Adrenal gland (tissue), 12 donors: ENCODE data around the gene TMEM100. TPM values are rescaled to one million over a fixed set of nuclear protein-coding genes. Genes with fewer than 3 reads are reported as not detected.

Source experiments
- DNase-seq, 7 donors: peaks; one replicate each; pipeline ENCODE4 v3.0.0-alpha.2; 2019 to 2020
- H3K27ac ChIP-seq, 5 donors: fragments of 200-600 bp; sonication (generic) in 4 of 5; 1 replicate in 3 of 5; 2 replicates in 2 of 5; pipeline versions ENCODE4 v1.5.1 to v1.8.0; 2016 to 2020; ENCODE audit warnings: mild to moderate bottlenecking in 1 of 5
- H3K27me3 ChIP-seq: fragments of 200-600 bp; 2 replicates; pipeline ENCODE4 v1.8.0; 2021
- H3K36me3 ChIP-seq, 2 donors: fragments of 200-600 bp; replicated peaks in 1 of 2; 1 replicate in 1 of 2; 2 replicates in 1 of 2; pipeline versions ENCODE4 v1.5.1 to v1.8.0; 2018 to 2022
- H3K4me1 ChIP-seq, 2 donors: fragments of 200-600 bp; replicated peaks in 1 of 2; 1 replicate in 1 of 2; 2 replicates in 1 of 2; pipeline versions ENCODE4 v1.5.1 to v1.8.0; 2018 to 2021
- H3K4me3 ChIP-seq, 4 donors: fragments of 200-600 bp; sonication (generic) in 3 of 4; one replicate each; pipeline ENCODE4 v1.5.1; 2016 to 2018
- H3K9me3 ChIP-seq, 3 donors: fragments of 200-600 bp; sonication (generic) in 1 of 3; replicated peaks in 1 of 3; 1 replicate in 2 of 3; 2 replicates in 1 of 3; pipeline versions ENCODE4 v1.5.1 to v1.8.0; 2016 to 2021
- CTCF ChIP-seq, 6 experiments: fragments of 450-650 bp in 4 of 6; fragments of 200-600 bp in 2 of 6; sonication (generic) in 1 of 6; IDR thresholded peaks; 1 replicate in 5 of 6; 2 replicates in 1 of 6; pipeline versions ENCODE4 v1.5.1 to v1.8.0; 2016 to 2021; ENCODE audit warnings: antibody characterized with exemption in 6 of 6, mild to moderate bottlenecking in 2 of 6, moderate library complexity in 1 of 6
- POLR2A ChIP-seq, 2 donors: fragments of 450-650 bp; IDR thresholded peaks; one replicate each; pipeline ENCODE4 v1.6.1; 2017; ENCODE audit warnings: antibody characterized with exemption in 2 of 2, mild to moderate bottlenecking in 2 of 2, moderate library complexity in 1 of 2
- WGBS, 4 donors: extraction: QIAGEN DNeasy Blood & Tissue Kit in 2 of 4; methylation state at CpG; one replicate each; pipeline versions ENCODE4 v1.1.5 to v1.1.7; 2013 to 2017; 5-methylcytosine and 5-hydroxymethylcytosine counted together
- intact Hi-C, 2 donors: fragments of 100-400 bp; cut with DNase I; formaldehyde crosslinking; loops; one replicate each; pipeline versions ENCODE4 v1.14.1 to v1.15.0; 2022 to 2023
- polyA plus RNA-seq, 3 donors: library from polyadenylated mRNA; stranded (reverse); fragments of 200-250 nt in 2 of 3; fragments of 350-450 nt in 1 of 3; fragmentation: Illumina TruSeq in 1 of 3; extraction: RNeasy Lipid Tissue Mini Kit (QIAGEN cat#74804) in 1 of 3; gene quantifications; one replicate each; pipeline ENCODE4 v1.2.3, GENCODE V29; 2013 to 2014
- total RNA-seq, 9 donors: library from RNA; depleted of rRNA in 4 of 9; stranded (reverse); fragments of >200 nt in 4 of 9; fragments of 120-200 nt in 1 of 9; fragmentation: NEBNext Ultra II Directional in 1 of 9; extraction: Animal tissue kit (Norgen Biotek cat#: 25700) in 1 of 9; gene quantifications; one replicate each; pipeline versions ENCODE4 v1.1.0 to v1.2.4, GENCODE V29; 2013 to 2023
- donor health status: healthy with polysubstance abuse.
- donor health status: Bipolar disorder and iron deficiency.
- donor health status: DM: yes; HTN: yes; CAD: no.
- donor health status: DM: no; HTN: no; CAD: no.
- donor health status: DM: no; HTN: no; CAD: no.
- donor health status: DM: yes; HTN: yes; CAD: no.

TMEM100 gene
- total and polyA plus RNA-seq, 12 donors = 1.3 to 11.5 (median 2.6) TPM

- DNase-seq = no peak
- H3K4me1 ChIP-seq = peaks cover 7 to 13% of the 10 kb centered on the region in 2 donors
- no peak overlapping the region for H3K4me3 ChIP-seq
- intact Hi-C loops = no loop called here
- no peaks in the 10 kb centered on the region for H3K27me3 ChIP-seq
- no peaks in the 10 kb centered on the region for H3K36me3 ChIP-seq
- TF ChIP-seq CTCF (IDR thresholded peaks at IDR 0.05) = no peak
- TF ChIP-seq POLR2A (IDR thresholded peaks at IDR 0.05) = no peak
- no peak overlapping the region for H3K27ac ChIP-seq
- no peaks in the 10 kb centered on the region for H3K9me3 ChIP-seq
Observed at GRCh38 chr17:55705847-55706246, 16.8 kb downstream of the TMEM100 start.

- WGBS, 4 donors = 21 to 58% (median 39%) methylated on average over 1 of the region's 1 CpG
- Histone ChIP-seq H3K36me3 (no peaks in the 10 kb centered on the region), H3K9me3 (no peaks in the 10 kb centered on the region), H3K27me3 (no peaks in the 10 kb centered on the region), H3K4me1 (peaks cover 6 to 7% of the 10 kb centered on the region in 2 donors), H3K27ac (no peak overlapping the region), H3K4me3 (no peak overlapping the region)
- DNase-seq = no peak
- TF ChIP-seq CTCF (IDR thresholded peaks at IDR 0.05) (no peak), POLR2A (IDR thresholded peaks at IDR 0.05) (no peak)
- intact Hi-C loops = no loop called here
Observed at GRCh38 chr17:55704401-55704800, 18.3 kb downstream of the TMEM100 start.

GRCh38 chr17:55702150-55702549 is 20.5 kb downstream of the TMEM100 start:
- Histone ChIP-seq H3K27ac (no peak overlapping the region), H3K4me1 (no peaks in the 10 kb centered on the region), H3K4me3 (no peak overlapping the region), H3K27me3 (no peaks in the 10 kb centered on the region), H3K9me3 (no peaks in the 10 kb centered on the region), H3K36me3 (no peaks in the 10 kb centered on the region)
- intact Hi-C loops = no loop called here
- no peak for DNase-seq
- TF ChIP-seq POLR2A (IDR thresholded peaks at IDR 0.05) (no peak), CTCF (IDR thresholded peaks at IDR 0.05) (no peak)
- 72 to 78% (median 76%) methylated on average over 7 of the region's 7 CpGs for WGBS, 4 donors

GRCh38 chr17:55699181-55699860 is 23.3 kb downstream of the TMEM100 start:
- TF ChIP-seq CTCF (IDR thresholded peaks at IDR 0.05) = no peak
- TF ChIP-seq POLR2A (IDR thresholded peaks at IDR 0.05) = no peak
- Histone ChIP-seq H3K27me3 (no peaks in the 10 kb centered on the region), H3K36me3 (no peaks in the 10 kb centered on the region), H3K4me3 (no peak overlapping the region), H3K9me3 (no peaks in the 10 kb centered on the region), H3K27ac (no peak overlapping the region), H3K4me1 (peaks cover 0 to 5% of the 10 kb centered on the region in 2 donors)
- WGBS, 4 donors = 62 to 74% (median 71%) methylated on average over 7 to 8 of the region's 8 CpGs
- no peak for DNase-seq
- intact Hi-C loops = no loop called here
